HEK293T (cell line): Measurements from ENCODE around the gene SUCLG1.

Experiments
- BHLHE40 ChIP-seq: fragments of 450-650 bp; IDR thresholded peaks from 2 replicates; pipeline ENCODE4 v1.6.1; 2016; ENCODE audit warnings: mild to moderate bottlenecking, moderate library complexity, borderline replicate concordance
- CTBP1 ChIP-seq: fragments of 450-650 bp; IDR thresholded peaks from 2 replicates; pipeline ENCODE4 v1.6.1; 2016; ENCODE audit warnings: borderline replicate concordance
- ELF4 ChIP-seq: fragments of 450-650 bp; IDR thresholded peaks from 2 replicates; pipeline ENCODE4 v1.6.1; 2017; ENCODE audit warnings: antibody characterized with exemption
- FOXM1 ChIP-seq: fragments of 450-650 bp; IDR thresholded peaks from 2 replicates; pipeline ENCODE4 v1.6.1; 2017; ENCODE audit warnings: mild to moderate bottlenecking, borderline replicate concordance
- NFRKB ChIP-seq: fragments of 450-650 bp; IDR thresholded peaks from 2 replicates; pipeline ENCODE4 v1.6.1; 2016; ENCODE audit warnings: mild to moderate bottlenecking, moderate library complexity
- PKNOX1 ChIP-seq: fragments of 450-650 bp; IDR thresholded peaks from 2 replicates; pipeline ENCODE4 v1.6.1; 2016
- SP1 ChIP-seq: fragments of 450-650 bp; IDR thresholded peaks from 2 replicates; pipeline ENCODE4 v1.6.1; 2017
- SUZ12 ChIP-seq: fragments of 450-650 bp; IDR thresholded peaks from 2 replicates; pipeline ENCODE4 v1.6.1; 2016; ENCODE audit warnings: mild to moderate bottlenecking
- ZNF384 ChIP-seq: fragments of 450-650 bp; IDR thresholded peaks from 2 replicates; pipeline ENCODE4 v1.6.1; 2016

DNA sequence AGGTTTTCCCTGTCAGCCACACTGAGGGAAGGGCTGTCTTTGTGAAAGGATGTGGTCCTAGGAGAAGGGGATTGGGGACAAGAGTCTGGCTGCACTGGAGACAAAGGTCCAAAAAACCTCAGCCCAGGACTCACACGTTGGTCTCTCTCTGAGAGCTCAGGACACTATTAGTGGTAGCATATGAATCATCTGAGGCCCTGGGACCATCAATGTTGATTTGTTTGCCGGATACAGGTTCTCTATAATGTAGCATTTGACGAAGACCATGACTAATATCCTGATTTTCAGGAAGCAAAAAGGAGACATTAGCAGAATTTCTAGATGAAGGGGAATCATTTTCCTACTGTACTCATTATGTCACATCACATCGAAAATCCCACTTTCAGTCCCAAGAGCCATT is 35.0 kb upstream of the SUCLG1 start:
- no peak for TF ChIP-seq BHLHE40
- no peak for TF ChIP-seq NFRKB
- no peak for TF ChIP-seq ZNF384
- no peak for TF ChIP-seq SP1
- no peak for TF ChIP-seq FOXM1
- TF ChIP-seq ELF4, result no peak
- no peak for TF ChIP-seq CTBP1
- TF ChIP-seq SUZ12, result no peak
- TF ChIP-seq PKNOX1, result no peak
